Trophoblast cell (in vitro differentiated cells and primary cell): ENCODE measurements around the gene SERPINB6.
A peak's percentile ranks its signal among the peaks of the same experiment; 100 is the strongest.

ENCODE experiments used
- DNase-seq, 2 donors: peaks; one replicate each; pipeline ENCODE4 v3.0.0-alpha.2; 2016
- H2AFZ ChIP-seq: 2 replicates; pipeline ENCODE4 v1.6.1; 2013; ENCODE audit warnings: low read length, moderate library complexity, mild to moderate bottlenecking; ENCODE audit not compliant: insufficient read depth, poor library complexity
- H2AK5ac ChIP-seq: 2 replicates; pipeline ENCODE4 v1.6.1; 2013; ENCODE audit warnings: mild to moderate bottlenecking, low read length
- H2BK120ac ChIP-seq: 2 replicates; pipeline ENCODE4 v1.6.1; 2013; ENCODE audit warnings: low read length, mild to moderate bottlenecking, moderate library complexity; ENCODE audit not compliant: insufficient read depth, poor library complexity
- H2BK12ac ChIP-seq: 2 replicates; pipeline ENCODE4 v1.6.1; 2013; ENCODE audit warnings: mild to moderate bottlenecking, low read length, moderate library complexity
- H2BK5ac ChIP-seq: 2 replicates; pipeline ENCODE4 v1.6.1; 2013; ENCODE audit warnings: low read length, low read depth, moderate library complexity, mild to moderate bottlenecking; ENCODE audit not compliant: poor library complexity
- H3K14ac ChIP-seq: 2 replicates; pipeline ENCODE4 v1.6.1; 2013; ENCODE audit warnings: mild to moderate bottlenecking, low read length
- H3K18ac ChIP-seq: 2 replicates; pipeline ENCODE4 v1.6.1; 2013; ENCODE audit warnings: mild to moderate bottlenecking, low read length
- H3K23ac ChIP-seq: 2 replicates; pipeline ENCODE4 v1.6.1; 2013; ENCODE audit warnings: low read length
- H3K27ac ChIP-seq: 2 replicates; pipeline ENCODE4 v1.5.1; 2013; ENCODE audit warnings: low read depth, mild to moderate bottlenecking, inconsistent platforms, low read length, moderate library complexity
- H3K27me3 ChIP-seq: 2 replicates; pipeline ENCODE4 v1.6.1; 2013; ENCODE audit warnings: inconsistent platforms, mild to moderate bottlenecking, low read length, moderate library complexity; ENCODE audit not compliant: insufficient read depth
- H3K36me3 ChIP-seq, 2 experiments: 1 replicate in 1 of 2; 2 replicates in 1 of 2; pipeline ENCODE4 v1.6.1; 2013; ENCODE audit warnings: low read length in 2 of 2, mild to moderate bottlenecking in 2 of 2, moderate library complexity in 1 of 2; ENCODE audit not compliant: insufficient read depth in 2 of 2, control insufficient read depth in 1 of 2
- H3K4ac ChIP-seq: 2 replicates; pipeline ENCODE4 v1.6.1; 2013; ENCODE audit warnings: low read depth, mild to moderate bottlenecking, low read length, moderate library complexity
- H3K4me1 ChIP-seq, 2 experiments: 1 replicate in 1 of 2; 2 replicates in 1 of 2; pipeline ENCODE4 v1.6.1; 2013; ENCODE audit warnings: low read length in 2 of 2, mild to moderate bottlenecking in 2 of 2, moderate library complexity in 1 of 2; ENCODE audit not compliant: insufficient read depth in 2 of 2, control insufficient read depth in 1 of 2
- H3K4me2 ChIP-seq: 2 replicates; pipeline ENCODE4 v1.6.1; 2013; ENCODE audit warnings: inconsistent platforms, mild to moderate bottlenecking, low read length, moderate library complexity
- H3K4me3 ChIP-seq: 2 replicates; pipeline ENCODE4 v1.5.1; 2013; ENCODE audit warnings: mild to moderate bottlenecking, low read depth, low read length, inconsistent platforms
- H3K79me1 ChIP-seq: one replicate; pipeline ENCODE4 v1.6.1; 2013; ENCODE audit warnings: low read length
- H3K79me2 ChIP-seq: 2 replicates; pipeline ENCODE4 v1.6.1; 2013; ENCODE audit warnings: low read length, mild to moderate bottlenecking; ENCODE audit not compliant: control insufficient read depth, insufficient read depth, poor library complexity
- H3K9ac ChIP-seq: 2 replicates; pipeline ENCODE4 v1.6.1; 2013; ENCODE audit warnings: mild to moderate bottlenecking, low read length
- H3K9me3 ChIP-seq: 2 replicates; pipeline ENCODE4 v1.6.1; 2013; ENCODE audit warnings: low read depth, mild to moderate bottlenecking, control low read depth, inconsistent platforms, low read length; ENCODE audit not compliant: insufficient read depth
- H4K12ac ChIP-seq: 2 replicates; pipeline ENCODE4 v1.6.1; 2013; ENCODE audit warnings: low read depth, mild to moderate bottlenecking, low read length, moderate library complexity
- H4K8ac ChIP-seq: 2 replicates; pipeline ENCODE4 v1.6.1; 2013; ENCODE audit warnings: low read depth, mild to moderate bottlenecking, low read length, moderate library complexity
- H4K91ac ChIP-seq: one replicate; pipeline ENCODE4 v1.6.1; 2013; ENCODE audit warnings: low read depth, mild to moderate bottlenecking, low read length, moderate library complexity
- WGBS: extraction: QIAGEN DNeasy Blood & Tissue Kit; methylation state at CpG from one replicate; pipeline ENCODE4 v1.1.7; 2013; ENCODE audit warnings: missing lambda C conversion rate; ENCODE audit not compliant: insufficient read length, insufficient coverage; ENCODE audit errors: extremely low coverage; 5-methylcytosine and 5-hydroxymethylcytosine counted together

Gene SERPINB6

GRCh38 chr6:2900821-2901644, 70.3 kb downstream of the SERPINB6 start:
- WGBS = no CpG with 5 or more reads among the region's 12 CpGs
- Histone ChIP-seq H3K79me1 (peaks cover 8% of the 10 kb centered on the region), H3K23ac (no peak overlapping the region), H3K4me2 (no peak overlapping the region), H2AK5ac (no peak overlapping the region), H4K91ac (no peak overlapping the region), H2BK12ac (no peak overlapping the region), H4K8ac (no peak overlapping the region), H3K9me3 (no peaks in the 10 kb centered on the region), H2BK5ac (no peak overlapping the region), H3K36me3 (peaks cover 6 to 9% of the 10 kb centered on the region in 2 experiments), H2BK120ac (no peak overlapping the region), H3K4ac (no peak overlapping the region), H3K14ac (no peak overlapping the region), H3K79me2 (peaks cover 10% of the 10 kb centered on the region), H3K18ac (no peak overlapping the region), H3K4me1 (peaks cover 2 to 4% of the 10 kb centered on the region in 2 experiments), H3K4me3 (no peak overlapping the region), H2AFZ (no peak overlapping the region), H4K12ac (no peak overlapping the region), H3K27ac (no peak overlapping the region), H3K27me3 (no peaks in the 10 kb centered on the region), H3K9ac (no peak overlapping the region)
- DNase-seq = no peak

GRCh38 chr6:2900221-2900807, 71.1 kb downstream of the SERPINB6 start:
- H4K91ac ChIP-seq = no peak overlapping the region
- H3K18ac ChIP-seq = no peak overlapping the region
- no peak overlapping the region for H4K12ac ChIP-seq
- peaks cover 2 to 4% of the 10 kb centered on the region in 2 experiments for H3K4me1 ChIP-seq
- no peaks in the 10 kb centered on the region for H3K9me3 ChIP-seq
- no peak overlapping the region for H2AK5ac ChIP-seq
- H3K27ac ChIP-seq = no peak overlapping the region
- no peak overlapping the region for H4K8ac ChIP-seq
- H2BK12ac ChIP-seq = no peak overlapping the region
- no peak overlapping the region for H3K9ac ChIP-seq
- H3K23ac ChIP-seq = no peak overlapping the region
- H2AFZ ChIP-seq = no peak overlapping the region
- no peak overlapping the region for H2BK120ac ChIP-seq
- H3K14ac ChIP-seq = peak overlapping the region; percentile 16
- H3K79me1 ChIP-seq = peaks cover 8% of the 10 kb centered on the region
- no peak overlapping the region for H3K4me2 ChIP-seq
- no peaks in the 10 kb centered on the region for H3K27me3 ChIP-seq
- H3K4me3 ChIP-seq = no peak overlapping the region
- no peak overlapping the region for H3K4ac ChIP-seq
- H3K79me2 ChIP-seq = peaks cover 10% of the 10 kb centered on the region
- H2BK5ac ChIP-seq = no peak overlapping the region
- no peak for DNase-seq
- peaks cover 6 to 9% of the 10 kb centered on the region in 2 experiments for H3K36me3 ChIP-seq
- no CpG with 5 or more reads among the region's 15 CpGs for WGBS

- H3K18ac ChIP-seq = no peak overlapping the region
- no peak overlapping the region for H2AK5ac ChIP-seq
- no peak overlapping the region for H2BK12ac ChIP-seq
- H4K91ac ChIP-seq = no peak overlapping the region
- H2BK120ac ChIP-seq = no peak overlapping the region
- no peak overlapping the region for H2BK5ac ChIP-seq
- H4K12ac ChIP-seq = no peak overlapping the region
- H3K79me2 ChIP-seq = peaks cover 13% of the 10 kb centered on the region
- peaks cover 8% of the 10 kb centered on the region for H3K79me1 ChIP-seq
- H3K4ac ChIP-seq = no peak overlapping the region
- no CpG with 5 or more reads among the region's 6 CpGs for WGBS
- H3K4me3 ChIP-seq = no peak overlapping the region
- H3K9ac ChIP-seq = no peak overlapping the region
- H3K4me2 ChIP-seq = no peak overlapping the region
- H3K9me3 ChIP-seq = no peaks in the 10 kb centered on the region
- H3K4me1 ChIP-seq = peaks cover 2 to 4% of the 10 kb centered on the region in 2 experiments
- no peak overlapping the region for H3K27ac ChIP-seq
- no peak overlapping the region for H4K8ac ChIP-seq
- H3K23ac ChIP-seq = no peak overlapping the region
- no peak overlapping the region for H2AFZ ChIP-seq
- peaks cover 11 to 12% of the 10 kb centered on the region in 2 experiments for H3K36me3 ChIP-seq
- DNase-seq = no peak
- H3K27me3 ChIP-seq = no peaks in the 10 kb centered on the region
- no peak overlapping the region for H3K14ac ChIP-seq
Measured at GRCh38 chr6:2899596-2899995, 71.8 kb downstream of the SERPINB6 start.
